NB4 (cell line): ENCODE measurements around the gene SRP9.

Experiments
- DNase-seq: peaks from one replicate; pipeline ENCODE4 v3.0.0; 2010; ENCODE audit warnings: low read depth
- H3K4me3 ChIP-seq: one replicate; pipeline ENCODE4 v1.5.1; 2011; ENCODE audit warnings: mild to moderate bottlenecking, low read depth, low read length, moderate library complexity
- CTCF ChIP-seq: IDR thresholded peaks from one replicate; pipeline ENCODE4 v1.5.1; 2012; ENCODE audit warnings: low read depth, low read length
- MAX ChIP-seq: IDR thresholded peaks from 2 replicates; pipeline ENCODE4 v1.6.1; 2011; ENCODE audit warnings: low read depth, low read length
- MYC ChIP-seq: IDR thresholded peaks from 2 replicates; pipeline ENCODE4 v1.6.1; 2011; ENCODE audit warnings: low read depth, low read length
- POLR2A ChIP-seq: IDR thresholded peaks from 2 replicates; pipeline ENCODE4 v1.6.1; 2011; ENCODE audit warnings: mild to moderate bottlenecking; ENCODE audit not compliant: insufficient read length; ENCODE audit errors: extremely low read depth

Gene SRP9

GRCh38 chr1:225737161-225737560, 40.5 kb upstream of the SRP9 start:
- TF ChIP-seq POLR2A (no peak), MYC (no peak), CTCF (no peak), MAX (no peak)
- no peak for DNase-seq
- H3K4me3 ChIP-seq = no peak overlapping the region

GRCh38 chr1:225737866-225738265, 39.8 kb upstream of the SRP9 start:
- TF ChIP-seq MAX (no peak), MYC (no peak), POLR2A (no peak), CTCF (no peak)
- no peak for DNase-seq
- no peak overlapping the region for H3K4me3 ChIP-seq

DNA sequence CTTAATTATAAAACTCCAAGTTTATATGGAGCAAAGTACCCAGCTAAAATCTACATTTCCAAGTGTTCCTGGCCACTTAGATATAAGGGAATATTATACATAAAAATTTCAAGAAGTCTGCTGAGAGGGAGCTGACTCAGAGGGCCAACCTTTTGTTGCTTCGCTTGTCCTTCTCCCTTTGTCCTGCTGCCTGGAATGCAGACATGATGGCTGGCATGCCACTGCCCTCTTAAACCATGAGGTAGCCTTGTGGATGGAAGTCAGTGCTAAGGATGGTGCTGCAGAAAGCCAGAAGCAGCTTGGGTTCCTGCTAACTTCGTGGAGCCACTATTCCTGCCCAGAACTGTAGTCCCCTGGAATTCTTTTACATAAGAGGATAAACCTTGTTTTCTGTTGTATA, 38.9 kb upstream of the SRP9 start:
- DNase-seq = no peak
- TF ChIP-seq CTCF (no peak), MYC (no peak), MAX (no peak), POLR2A (no peak)
- H3K4me3 ChIP-seq = no peak overlapping the region

DNA sequence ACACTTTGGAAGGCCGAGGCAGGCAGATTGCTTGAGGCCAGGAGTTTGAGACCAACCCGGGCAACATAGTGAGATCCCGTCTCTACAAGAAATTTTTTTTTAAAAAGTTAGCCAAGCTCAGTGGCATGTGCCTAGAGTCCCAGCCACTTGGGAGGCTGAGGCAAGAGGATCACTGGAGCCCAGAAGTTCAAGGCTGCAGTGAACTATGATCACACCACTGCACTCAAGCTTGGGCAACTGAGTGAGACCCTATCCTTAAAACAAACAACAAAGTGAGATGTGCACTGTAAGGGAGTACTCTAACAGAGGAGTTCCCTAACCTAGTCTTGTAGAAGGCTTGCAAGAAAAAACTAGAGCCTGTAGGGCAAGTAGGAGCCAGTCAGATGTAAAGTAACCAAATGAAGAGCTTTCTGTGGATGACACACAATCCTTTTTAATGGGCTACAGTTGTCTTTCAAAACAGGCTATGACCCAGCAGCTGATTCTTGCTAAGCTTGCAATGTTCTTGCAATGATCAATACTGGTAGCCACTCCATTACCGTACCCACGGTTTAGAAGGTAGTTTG, 38.0 kb upstream of the SRP9 start:
- TF ChIP-seq MAX = no peak
- TF ChIP-seq CTCF = no peak
- no peak for TF ChIP-seq POLR2A
- DNase-seq = no peak
- H3K4me3 ChIP-seq = no peak overlapping the region

DNA sequence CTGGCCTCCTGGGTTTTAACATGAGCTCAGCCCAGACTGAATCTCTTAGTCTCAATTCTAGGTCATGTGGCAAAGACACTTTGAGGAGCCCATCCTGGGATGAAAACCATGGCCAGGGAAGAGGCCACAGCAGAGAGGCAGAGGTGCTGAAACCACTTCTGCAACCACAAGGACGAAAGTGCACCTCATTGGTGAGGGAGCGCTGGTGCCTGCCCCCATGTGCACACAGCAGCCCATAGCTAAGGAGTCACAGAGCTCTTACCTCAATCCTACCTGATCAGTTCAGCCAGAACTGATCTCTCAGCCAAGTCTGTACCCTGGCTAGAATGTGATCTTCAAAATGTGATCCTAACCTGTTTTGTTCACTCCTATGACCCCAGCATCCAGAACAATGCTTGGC, 32.9 kb upstream of the SRP9 start:
- H3K4me3 ChIP-seq = no peak overlapping the region
- TF ChIP-seq MAX (no peak), MYC (no peak), POLR2A (no peak), CTCF (no peak)
- no peak for DNase-seq

- no peak for DNase-seq
- no peak for TF ChIP-seq MYC
- no peak for TF ChIP-seq CTCF
- no peak for TF ChIP-seq MAX
- TF ChIP-seq POLR2A = no peak
- no peak overlapping the region for H3K4me3 ChIP-seq
These were observed 32.4 kb upstream of the SRP9 start for GRCh38 chr1:225745273-225745672.
